ENCODE measurements around the gene NXPH1.

- no peak for TF ChIP-seq EZH2 (IDR thresholded peaks at IDR 0.05; ENCODE audit: borderline replicate concordance, low read length)
- no peak for TF ChIP-seq CTCF (IDR thresholded peaks at IDR 0.05; ENCODE audit: low read length)
These were observed 8.2 kb upstream of the NXPH1 start for GRCh38 chr7:8425223-8425622.

Measured in OCI-LY1 (cell line).